AG08395 (cell line): ENCODE measurements around the gene HADHA.
A peak's percentile ranks its signal among the peaks of the same experiment; 100 is the strongest.
"Not testable (repeated sequence)": the region's sequence is repeated elsewhere in the genome, so short reads cannot be mapped to it uniquely, and the experiment has no call there.

Experiments
- DNase-seq: peaks from one replicate; pipeline ENCODE4 v3.0.0; 2012; ENCODE audit warnings: mixed read lengths, low spot score

Gene HADHA

DNA sequence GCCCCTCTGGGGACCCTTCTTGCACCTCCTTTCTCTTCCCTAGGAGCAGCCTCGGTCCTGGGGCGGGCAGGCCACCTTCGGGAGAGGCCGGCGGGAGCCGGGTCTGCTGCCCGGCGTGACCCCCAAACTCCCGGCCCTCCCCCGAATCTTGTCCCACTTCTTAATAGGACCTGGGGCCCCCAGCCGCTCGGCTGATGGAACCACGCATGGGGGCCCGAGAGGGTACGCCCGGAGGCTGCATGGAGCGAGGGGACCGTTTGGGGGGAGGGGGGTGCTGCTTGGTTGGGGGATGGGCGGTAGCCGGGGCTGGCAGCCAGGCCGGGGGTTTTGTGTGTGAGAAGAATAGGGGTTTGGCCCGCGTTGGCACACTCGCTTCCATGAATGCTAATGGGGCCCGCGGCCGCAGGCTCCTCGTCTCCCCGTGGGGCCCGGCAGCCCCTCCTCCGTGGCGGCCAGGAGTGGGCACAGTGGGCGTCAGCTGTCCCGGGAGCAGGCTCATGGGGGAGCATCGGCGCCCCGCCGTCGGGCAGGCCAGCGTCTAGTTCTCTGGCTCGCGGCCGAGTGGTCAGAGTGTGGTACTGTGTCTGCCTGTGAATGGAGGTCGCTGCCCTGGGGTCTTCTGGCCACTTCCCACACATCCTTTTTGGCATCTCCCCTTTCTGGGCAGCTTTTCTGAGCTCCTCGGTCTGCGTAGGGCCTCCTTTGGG is 70.5 kb downstream of the HADHA start:
- DNase-seq: no peak

DNA sequence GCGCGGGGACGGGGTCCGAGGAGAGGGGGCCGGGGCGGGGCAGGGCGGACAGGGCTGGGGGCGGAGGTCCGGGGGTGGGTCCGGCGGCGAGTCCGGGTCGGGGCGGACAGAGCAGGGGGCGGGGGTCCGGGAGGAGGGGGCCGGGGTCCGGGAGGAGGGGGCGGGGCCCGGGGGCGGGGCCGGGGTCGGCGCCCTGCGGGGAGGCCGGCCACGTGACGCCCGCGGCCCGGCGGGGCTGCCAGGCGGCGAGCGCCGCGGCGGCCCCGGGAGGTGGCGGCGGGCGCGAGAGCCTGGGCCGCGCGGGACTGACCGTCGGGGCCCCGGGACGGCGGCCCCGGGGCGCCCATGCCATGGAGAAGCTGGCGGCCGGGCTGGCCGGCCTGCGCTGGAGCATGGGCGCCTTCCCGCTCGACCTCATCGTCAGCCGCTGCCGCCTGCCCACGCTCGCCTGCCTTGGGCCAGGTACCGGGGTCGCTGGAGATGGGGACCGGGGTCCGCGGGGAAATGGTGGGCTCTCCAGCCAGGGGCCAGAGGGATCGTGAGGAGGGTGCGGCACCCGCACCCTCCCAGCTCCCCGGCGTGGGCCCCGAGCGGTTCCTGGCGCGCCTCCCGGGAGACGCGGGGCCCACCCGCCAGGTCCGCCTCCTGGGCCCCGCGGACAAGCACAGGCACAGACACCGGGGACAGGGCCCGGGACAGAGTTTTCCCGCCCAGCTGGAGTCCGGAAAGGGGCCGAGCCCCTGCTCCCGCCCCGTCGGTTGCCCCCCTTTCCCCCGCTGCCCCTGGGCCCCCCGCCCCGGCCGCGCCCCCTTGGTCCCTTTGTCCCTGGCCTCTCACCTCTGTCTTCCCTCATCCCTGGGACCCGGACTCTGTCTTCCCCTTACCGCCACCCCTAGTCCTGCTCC is 71.3 kb downstream of the HADHA start, which contains the start of gene GAREM2:
GAREM2 (plus strand) TSS at position 218 of the 905 bp plus-strand sequence; CDS start at position 351, 133 bp downstream.
- no peak for DNase-seq

DNA sequence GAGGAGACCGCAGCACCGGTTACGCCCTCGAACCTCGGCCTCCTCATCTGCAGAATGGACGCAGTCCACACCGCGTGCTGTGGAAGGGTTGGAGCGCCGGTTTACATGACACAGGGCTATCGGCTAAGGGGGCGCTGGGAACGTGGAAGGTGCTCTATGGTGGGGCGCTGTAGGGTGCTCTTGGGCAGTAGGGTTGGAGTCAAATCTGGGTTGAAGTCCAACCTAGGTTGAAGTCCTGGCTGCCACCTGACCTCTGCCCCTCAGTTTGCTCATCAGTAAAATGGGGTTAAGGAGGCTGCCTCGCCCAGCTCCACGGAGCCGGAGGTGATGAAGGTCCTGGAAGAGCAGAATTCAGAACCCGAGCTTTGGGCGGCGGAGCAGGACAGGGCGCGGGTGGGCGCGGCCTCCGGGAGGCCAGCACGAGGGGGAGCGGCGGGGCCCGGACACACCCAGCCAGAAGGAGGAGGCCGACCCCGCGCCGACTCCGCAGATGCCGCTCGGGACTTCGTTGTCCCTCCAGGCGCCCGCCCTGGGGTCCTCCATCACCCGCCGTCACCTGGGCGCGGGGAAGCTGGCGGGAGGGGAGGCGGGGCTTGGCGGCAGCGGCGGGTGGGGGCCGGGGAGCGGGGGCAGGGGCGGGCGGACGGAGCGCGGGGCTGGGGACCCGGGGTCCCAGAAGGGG is 72.1 kb downstream of the HADHA start:
- DNase-seq: no peak

DNA sequence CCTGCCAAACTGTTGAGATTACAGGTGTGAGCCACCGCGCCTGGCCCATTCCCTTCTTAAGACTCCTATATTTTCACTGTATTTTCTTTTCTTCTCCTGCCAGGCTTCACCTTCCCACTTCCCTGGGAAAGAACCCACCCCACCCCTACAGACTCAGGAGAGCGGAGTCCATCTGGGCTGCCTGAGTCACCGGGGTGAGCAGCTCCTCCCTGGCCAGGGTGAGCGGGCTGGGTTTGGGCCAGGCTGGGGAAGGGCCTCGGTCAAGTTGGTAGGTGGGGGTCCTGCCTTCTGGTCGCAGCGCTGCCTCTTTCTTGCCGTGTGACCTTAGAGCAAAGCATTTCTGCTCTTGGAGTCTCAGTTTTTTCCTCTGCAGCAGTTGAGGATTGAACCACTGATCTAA is 73.6 kb downstream of the HADHA start:
- no peak for DNase-seq

DNA sequence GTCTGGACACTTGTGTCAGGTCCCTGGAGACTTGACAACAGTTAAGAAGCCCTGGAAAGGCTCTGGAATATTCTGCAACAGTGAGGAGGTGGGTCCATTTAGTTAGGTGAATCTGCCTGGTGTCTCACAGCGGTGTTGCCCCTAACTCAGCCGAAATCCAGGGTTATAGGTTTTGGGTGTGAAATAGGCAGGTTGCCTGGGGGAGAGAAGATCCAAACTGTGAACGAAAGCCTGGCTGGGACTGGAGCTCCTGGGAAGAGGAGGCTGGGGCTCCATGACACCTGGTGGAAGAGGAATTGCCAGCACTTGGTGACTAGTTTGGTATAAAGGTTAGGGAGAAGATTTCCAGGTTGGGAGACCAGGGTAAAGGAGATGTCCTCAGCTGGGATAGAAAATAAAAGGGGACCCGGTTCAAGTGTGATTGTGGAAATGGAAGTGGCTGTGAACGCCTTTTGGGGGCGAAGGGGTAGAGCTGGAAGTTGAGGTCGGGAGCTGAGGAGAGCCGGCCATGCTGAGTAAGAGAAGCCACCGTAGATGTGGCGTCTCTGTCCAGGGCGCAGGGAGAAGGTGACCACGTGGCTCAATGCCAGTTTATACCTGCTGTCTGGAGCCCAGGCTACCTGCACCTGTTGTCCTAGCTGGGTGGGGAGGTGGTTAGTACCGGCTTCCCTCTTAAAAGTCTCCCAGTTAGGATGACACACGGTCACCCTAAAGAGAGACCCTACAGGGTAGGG is 74.6 kb downstream of the HADHA start:
- DNase-seq: no peak

DNA sequence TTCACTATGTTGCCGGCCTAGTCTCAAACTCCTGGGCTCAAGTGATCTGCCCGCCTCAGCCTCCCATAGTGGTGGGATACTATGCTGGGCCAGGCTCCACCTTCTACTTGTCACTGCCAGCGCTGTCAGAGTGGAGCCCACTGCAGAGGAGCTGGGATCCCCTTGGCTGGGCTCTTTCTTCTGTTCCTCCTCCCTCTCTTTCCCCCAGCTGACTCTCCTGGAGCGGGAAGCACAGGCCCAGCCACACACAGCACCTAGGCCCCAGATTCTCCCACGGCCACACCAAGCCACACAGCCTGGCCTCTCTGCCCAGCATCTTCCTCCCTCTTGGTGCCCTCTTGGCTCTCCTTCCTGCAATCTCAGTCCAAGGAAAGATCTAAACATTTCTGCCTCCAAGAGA is 75.2 kb downstream of the HADHA start:
- no peak for DNase-seq

DNA sequence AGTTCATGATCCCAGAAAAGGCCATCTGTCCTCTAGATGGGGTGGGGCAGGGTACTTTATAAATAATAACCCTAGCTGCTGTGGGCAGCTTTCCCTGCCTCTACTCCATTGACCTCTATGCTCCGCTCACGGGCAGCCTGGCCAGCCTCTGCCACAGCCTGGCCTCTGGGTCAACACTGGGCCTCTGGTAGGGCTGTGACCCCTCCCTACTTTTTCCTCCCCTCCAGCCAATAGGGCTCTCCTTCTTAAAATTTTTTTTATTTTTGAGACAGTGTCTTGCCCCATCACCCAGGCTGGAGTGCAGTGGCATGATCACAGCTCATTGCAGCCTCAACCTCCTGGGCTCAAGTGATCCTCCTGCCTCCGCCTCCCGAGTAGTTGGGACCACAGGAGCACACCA is 75.6 kb downstream of the HADHA start:
- DNase-seq: no peak

DNA sequence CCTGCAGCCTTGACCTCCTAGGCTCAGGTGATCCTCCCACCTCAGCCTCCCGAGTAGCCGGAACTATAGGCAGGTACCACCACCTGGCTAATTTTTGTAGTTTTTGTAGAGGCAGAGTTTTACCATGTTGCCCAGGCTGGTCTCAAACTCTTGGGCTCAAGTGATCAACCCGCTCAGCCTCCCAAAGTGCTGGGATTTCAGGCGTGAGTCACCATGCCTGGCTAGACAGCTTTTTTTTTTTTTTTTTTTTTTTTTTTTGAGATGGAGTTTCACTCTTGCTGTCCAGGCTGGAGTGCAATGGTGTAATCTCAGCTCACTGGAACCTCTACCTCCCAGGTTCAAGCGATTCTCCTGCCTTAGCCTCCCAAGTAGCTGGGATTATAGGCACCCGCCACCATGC is 77.9 kb downstream of the HADHA start:
- not testable (repeated sequence) for DNase-seq

DNA sequence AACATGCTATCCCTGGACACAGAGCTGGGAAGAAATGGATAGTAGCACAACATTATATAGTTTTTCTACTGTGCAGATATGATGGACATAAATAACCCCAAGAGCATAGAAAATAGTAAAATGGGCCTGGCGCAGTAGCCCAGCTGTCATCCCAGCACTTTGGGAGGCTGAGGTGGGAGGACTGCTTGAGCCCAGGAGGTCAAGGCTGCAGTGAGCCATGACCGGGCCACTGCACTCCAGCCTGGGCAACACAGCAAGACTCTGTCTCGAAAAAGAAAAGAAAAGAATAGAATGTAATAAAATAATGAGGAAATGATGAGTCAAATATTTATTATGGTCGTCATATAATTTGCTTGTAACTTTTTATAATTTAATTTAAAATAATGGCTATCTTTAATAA is 79.0 kb downstream of the HADHA start:
- no peak for DNase-seq

DNA sequence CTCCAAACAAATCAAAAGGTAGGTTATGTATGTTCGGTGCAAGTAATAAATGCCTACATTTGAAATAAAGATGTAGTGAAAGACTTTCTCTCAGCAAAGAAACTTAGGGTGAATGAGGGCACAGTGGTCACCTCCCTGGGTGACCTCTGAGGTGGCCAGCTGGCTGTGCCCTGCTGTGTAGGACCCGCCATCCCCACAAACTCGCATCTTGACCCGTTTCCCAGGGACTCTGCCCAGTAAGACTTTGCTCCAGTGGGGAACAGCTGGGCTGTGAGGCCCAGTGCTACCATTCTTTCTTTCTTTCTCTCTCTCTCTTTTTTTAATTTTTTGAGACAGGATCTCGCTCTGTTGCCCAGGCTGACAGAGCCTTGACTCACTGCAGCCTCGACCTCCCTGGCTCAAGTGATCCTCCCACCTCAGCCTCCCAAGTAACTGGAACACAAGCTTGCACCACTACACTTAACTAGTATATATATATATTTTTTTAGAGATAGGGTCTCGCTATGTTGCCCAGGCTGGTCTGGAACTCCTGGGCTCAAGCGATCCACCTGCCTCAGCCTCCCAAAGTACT is 79.7 kb downstream of the HADHA start:
- no peak for DNase-seq

DNA sequence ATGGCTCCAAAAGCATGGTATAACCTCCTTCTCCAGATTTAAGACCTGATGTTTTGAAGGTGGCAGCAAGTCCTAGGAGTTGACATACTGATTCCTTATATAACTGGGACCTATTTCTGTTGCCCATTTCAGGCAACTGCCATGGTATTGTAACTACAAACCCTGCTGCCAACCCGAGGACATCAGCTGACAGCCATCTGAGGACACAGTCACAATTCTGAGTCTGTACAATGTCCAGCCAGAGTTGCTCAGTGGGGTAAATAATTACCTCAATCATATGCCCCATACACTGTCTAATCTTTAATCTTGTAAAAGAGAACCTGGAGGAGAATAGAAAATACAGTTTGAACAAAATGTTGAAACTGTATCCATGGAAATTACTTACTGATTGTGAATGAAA is 80.2 kb downstream of the HADHA start:
- no peak for DNase-seq

DNA sequence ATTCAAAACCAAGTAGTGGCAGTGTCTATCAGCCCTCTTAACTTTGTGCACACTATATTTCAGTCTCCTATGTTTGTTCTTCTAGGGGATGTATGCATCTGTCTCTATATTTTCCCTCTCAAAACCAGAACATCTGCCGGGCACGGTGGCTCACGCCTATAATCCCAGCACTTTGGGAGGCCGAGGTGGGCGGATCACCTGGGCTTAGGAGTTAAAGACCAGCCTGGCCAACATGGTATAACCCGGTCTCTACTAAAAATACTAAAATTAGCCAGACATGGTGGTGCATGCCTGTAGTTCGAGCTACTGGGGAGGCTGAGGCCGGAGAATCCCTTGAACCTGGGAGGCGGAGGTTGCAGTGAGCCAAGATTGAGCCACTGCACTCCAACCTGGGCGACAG is 81.5 kb downstream of the HADHA start:
- no peak for DNase-seq

DNA sequence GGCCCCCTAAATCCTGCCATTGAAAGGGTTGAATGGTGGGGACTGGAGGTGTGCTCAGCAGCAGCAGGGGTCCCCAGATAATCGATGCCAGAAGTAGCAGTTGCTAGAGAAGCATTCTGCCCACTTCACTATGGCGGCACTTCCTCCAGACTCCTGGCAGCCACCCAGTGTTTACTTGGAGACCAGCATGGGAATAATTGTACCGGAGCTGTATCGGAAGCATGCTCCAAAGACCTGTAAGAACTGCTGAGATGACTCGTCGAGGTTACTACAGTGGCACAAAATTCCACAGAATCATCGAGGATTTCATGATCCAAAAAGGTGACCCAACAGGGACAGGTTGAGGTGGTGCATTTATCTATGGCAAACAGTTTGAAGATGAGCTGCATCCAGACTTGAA is 82.5 kb downstream of the HADHA start:
- no peak for DNase-seq

DNA sequence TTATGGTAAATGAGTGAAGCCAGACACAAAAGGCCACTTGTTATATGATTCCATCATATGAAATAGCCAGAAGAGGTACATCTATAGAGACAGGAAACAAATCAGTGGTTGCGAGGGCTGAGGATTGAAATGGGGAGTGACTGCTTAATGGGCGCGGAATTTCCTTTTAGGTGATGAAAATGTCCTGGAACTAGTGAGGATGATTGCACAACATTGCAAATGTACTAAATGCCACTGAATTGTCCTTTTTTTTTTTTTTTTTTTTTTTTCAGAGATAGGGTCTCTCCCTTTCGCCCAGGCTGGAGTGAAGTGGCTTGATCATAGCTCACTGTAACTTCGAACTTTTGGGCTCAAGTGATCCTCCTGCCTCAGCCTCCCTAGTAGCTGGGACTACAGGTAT is 86.9 kb downstream of the HADHA start:
- DNase-seq: no peak

DNA sequence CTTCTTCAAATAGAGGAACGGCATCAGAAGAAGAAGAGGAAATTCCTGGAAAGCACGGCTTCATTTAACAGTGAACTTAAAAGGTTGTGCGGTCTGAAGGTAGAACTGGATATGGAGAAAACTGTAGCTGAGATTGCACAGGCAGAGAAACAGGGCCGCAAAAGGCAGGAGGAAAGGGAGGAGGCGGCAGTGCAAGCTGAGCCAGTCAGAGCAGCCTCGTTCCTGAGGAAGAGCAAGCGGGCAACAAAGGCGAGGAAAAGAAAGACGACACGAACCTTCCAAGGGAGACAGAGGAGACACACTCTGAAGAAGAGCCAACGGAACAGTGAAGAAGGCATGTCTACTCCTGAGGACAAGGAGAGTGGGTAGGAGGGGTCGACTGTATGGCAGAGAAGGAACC is 94.2 kb downstream of the HADHA start:
- no peak for DNase-seq

DNA sequence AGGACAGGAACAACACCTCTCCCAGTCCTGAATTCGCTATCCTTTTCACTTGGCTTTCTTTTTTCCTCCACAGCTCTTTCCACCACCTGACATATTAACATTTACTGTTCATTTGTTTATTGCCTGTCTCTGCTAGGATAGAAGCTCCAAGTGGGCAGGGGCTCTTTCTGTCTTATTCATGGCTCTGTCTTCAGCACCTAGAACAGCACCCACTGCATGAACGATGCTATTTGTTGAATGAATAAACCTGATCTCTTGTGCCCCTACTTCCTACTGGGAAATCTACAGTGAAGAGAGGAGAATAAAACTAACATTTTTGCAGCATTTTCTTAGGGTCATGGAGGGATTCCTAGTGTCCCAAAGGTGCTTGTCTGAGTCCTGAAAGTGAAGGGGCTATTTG is 95.9 kb downstream of the HADHA start:
- DNase-seq: no peak

DNA sequence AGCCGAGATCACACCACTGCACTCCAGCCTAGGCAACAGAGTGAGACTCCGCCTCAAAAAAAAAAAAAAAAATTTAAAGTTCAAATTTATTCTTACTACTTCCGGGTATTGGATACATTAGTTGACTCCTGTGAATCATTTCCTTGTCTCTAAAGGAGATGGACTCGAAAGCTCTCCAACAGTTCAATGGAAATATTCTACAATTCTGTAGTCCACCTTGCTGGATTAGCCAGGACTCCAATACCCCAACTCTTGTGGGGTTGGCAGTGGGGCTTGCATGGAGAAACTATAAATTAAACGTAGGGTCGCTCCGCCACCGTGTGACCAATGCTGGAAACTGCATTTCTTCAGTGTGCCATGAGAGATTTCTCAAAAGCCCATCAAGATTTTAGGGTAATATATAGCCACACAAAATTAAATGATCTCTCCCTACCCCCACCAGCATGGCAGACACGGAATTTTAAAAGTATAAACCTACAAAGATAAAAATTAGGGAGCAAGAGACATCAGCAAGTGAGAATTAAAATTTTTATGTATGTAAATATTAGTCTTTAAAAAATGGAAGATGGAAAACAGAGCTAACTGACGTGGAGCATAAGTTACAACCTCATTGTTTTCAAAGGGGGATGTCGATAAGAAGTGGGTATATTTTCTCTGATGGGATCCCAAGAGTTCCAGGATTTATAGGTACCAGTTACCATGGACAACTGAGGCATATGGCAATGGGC is 99.3 kb downstream of the HADHA start:
- DNase-seq: peak; percentile 72

DNA sequence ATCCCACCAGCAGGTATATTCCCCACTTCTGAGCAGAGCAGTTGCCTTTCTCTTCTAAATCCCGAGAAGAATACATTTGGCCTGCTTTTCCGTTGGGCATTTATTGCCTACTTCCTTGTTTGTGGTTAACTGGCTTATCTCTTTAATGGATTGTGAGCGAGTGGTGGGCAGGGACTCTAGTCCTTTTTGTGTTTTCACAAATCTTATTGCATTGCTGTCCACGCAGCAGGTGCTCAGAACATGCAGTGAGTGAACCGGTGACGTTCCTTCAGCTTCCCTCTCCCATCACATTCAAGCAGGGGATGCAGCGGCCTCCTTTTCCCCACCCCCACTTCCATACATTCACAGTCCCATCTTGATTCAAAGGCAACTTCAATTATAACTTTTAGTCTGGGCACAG is 100.4 kb downstream of the HADHA start:
- DNase-seq: no peak

DNA sequence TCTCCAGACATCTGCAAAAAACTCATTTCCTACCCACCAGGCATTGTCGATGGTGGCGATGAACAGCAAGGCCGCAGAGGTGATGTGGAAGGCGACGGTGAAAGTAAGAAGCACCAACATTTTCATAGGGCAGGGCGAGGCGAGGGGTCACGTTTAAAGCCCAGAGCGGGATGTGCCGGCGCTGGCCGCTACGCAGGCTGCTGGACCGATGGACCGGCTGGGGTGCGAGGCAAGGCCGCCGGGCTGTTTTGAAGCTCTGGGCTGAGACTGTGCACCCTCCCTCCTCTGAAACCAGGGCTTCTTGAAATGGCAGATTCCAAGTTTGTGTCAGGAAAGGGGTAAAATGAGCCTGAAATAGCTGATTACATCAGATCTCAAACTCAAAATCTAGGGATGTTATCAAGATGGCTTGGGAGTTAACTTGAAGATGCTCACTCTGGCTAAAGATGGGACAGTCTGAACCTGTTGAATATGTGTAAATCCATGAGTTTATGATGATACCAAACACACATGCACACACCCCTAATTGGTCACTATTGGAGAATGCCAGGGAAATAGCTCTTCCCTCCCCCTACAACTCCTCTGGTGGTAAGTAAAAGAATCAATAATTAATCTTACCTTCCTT is 103.2 kb downstream of the HADHA start:
- no peak for DNase-seq
